ENCODE results near the gene ZNF497. TPM values are rescaled to one million over a fixed set of nuclear protein-coding genes. Genes with fewer than 3 reads are reported as not detected.

Gene ZNF497
- polyA plus RNA-seq, 1 experiment = 0.06 TPM

- TF ChIP-seq CTCF (IDR thresholded peaks at IDR 0.05; ENCODE audit: low read depth, low read length) = 0 out of 2 replicates have a peak, but pooled peaks have one; percentile 19
These were observed 57.3 kb downstream of the ZNF497 start, which contains the start of gene ERVK3-1 for GRCh38 chr19:58305065-58305931. Gene ERVK3-1, plus strand, starts transcription at chr19:58305377. Its CDS starts 6,792 bp downstream, at chr19:58312169.

GRCh38 chr19:58304748-58305064, 57.8 kb downstream of the ZNF497 start:
- Histone ChIP-seq H3K4me3 (ENCODE audit: low read depth, low read length) (peak overlapping the region; percentile 56), H3K27ac (ENCODE audit: low read depth, low read length) (peak overlapping the region; percentile 52), H3K27me3 (ENCODE audit: control insufficient read depth, insufficient read depth, low read length) (no peaks in the 10 kb centered on the region), H3K9me3 (ENCODE audit: control insufficient read depth, insufficient read depth, low read length) (peaks cover 9% of the 10 kb centered on the region)
- ChIA-PET POLR2A (interaction anchor here (0.7 to 1.0 kb wide), 5 partner anchors 21 to 214 kb away, joined by 3 to 4 read pairs (median 3); partner anchors contain the start of genes ZNF497 and ZNF8), CTCF (no interaction called here)
- no peak for TF ChIP-seq CTCF (IDR thresholded peaks at IDR 0.05; ENCODE audit: low read depth, low read length)
- DNase-seq (ENCODE audit: low read depth, low spot score) = no peak

More at GRCh38 chr19:58305065-58305931, 57.3 kb downstream of the ZNF497 start, which contains the start of gene ERVK3-1:
- DNase-seq (ENCODE audit: low read depth, low spot score) = peak; percentile 94
- H3K27ac ChIP-seq (ENCODE audit: low read depth, low read length) = peak within 1 kb of the TSS; percentile 77
- H3K9me3 ChIP-seq (ENCODE audit: control insufficient read depth, insufficient read depth, low read length) = peaks cover 5% of the 10 kb centered on the region
- H3K4me3 ChIP-seq (ENCODE audit: low read depth, low read length) = peak within 1 kb of the TSS; percentile 93
- ChIA-PET POLR2A (interaction anchor here (0.7 to 1.0 kb wide), 5 partner anchors 21 to 213 kb away, joined by 3 to 4 read pairs (median 3); partner anchors contain the start of genes ZNF497 and ZNF8), CTCF (no interaction called here)
- no peaks in the 10 kb centered on the region for H3K27me3 ChIP-seq (ENCODE audit: control insufficient read depth, insufficient read depth, low read length)

Small RNA genes within 50 kb of the gene (small RNA-seq; reads per million reads assigned to genes)
- 0.81 reads per million for gene MIR4754 (ENCODE audit: insufficient read length, low read depth)
- 1.1 reads per million for gene MIR6806 (ENCODE audit: insufficient read length, low read depth)
- gene RNA5SP473 (ENCODE audit: insufficient read length, low read depth) = 15.6 reads per million, percentile 76 among the genes with 10 or more reads in this experiment

Other genes starting within 250 kb of the ZNF497 start
- gene ZNF329, start 212.0 kb downstream of the ZNF497 start, polyA plus RNA-seq (2011; rRNA removed) = 9.5 and 10.2 TPM in 2 replicates
- gene ZNF274, start 179.7 kb downstream of the ZNF497 start, polyA plus RNA-seq (2011; rRNA removed) = 13.0 and 13.2 TPM in 2 replicates
- gene ZNF544, start 133.8 kb downstream of the ZNF497 start, polyA plus RNA-seq (2011; rRNA removed) = 26.4 and 27.5 TPM in 2 replicates
- 3.2 and 3.5 TPM in 2 replicates for gene ZNF8, start 83.8 kb downstream of the ZNF497 start, polyA plus RNA-seq (2011; rRNA removed)
- 41.9 and 44.5 TPM in 2 replicates for gene ERVK3-1, start 57.4 kb downstream of the ZNF497 start, polyA plus RNA-seq (2011; rRNA removed)
- 2.6 and 2.7 TPM in 2 replicates for gene ZSCAN22, start 35.8 kb downstream of the ZNF497 start, polyA plus RNA-seq (2011; rRNA removed)
- gene A1BG, start 9.3 kb downstream of the ZNF497 start, polyA plus RNA-seq (2011; rRNA removed) = 7.5 and 13.2 TPM in 2 replicates
- 0.33 and 0.37 TPM in 2 replicates for gene ZNF837, start 18.3 kb upstream of the ZNF497 start, polyA plus RNA-seq (2011; rRNA removed)
- 1,927 and 2,646 TPM in 2 replicates for gene RPS5, start 24.5 kb upstream of the ZNF497 start, polyA plus RNA-seq (2011; rRNA removed)
- gene RNF225, start 32.9 kb upstream of the ZNF497 start, polyA plus RNA-seq (2011; rRNA removed) = not detected in 2 replicates
- 11.9 and 14.3 TPM in 2 replicates for gene ZNF584, start 45.9 kb upstream of the ZNF497 start, polyA plus RNA-seq (2011; rRNA removed)
- 4.6 and 4.8 TPM in 2 replicates for gene ZNF132, start 77.4 kb upstream of the ZNF497 start, polyA plus RNA-seq (2011; rRNA removed)
- 1.8 and 2.3 TPM in 2 replicates for gene ZNF324B, start 88.9 kb upstream of the ZNF497 start, polyA plus RNA-seq (2011; rRNA removed)
- gene ZNF324, start 104.3 kb upstream of the ZNF497 start, polyA plus RNA-seq (2011; rRNA removed) = 4.4 and 4.6 TPM in 2 replicates
- 3.7 and 5.2 TPM in 2 replicates for gene ZNF446, start 113.6 kb upstream of the ZNF497 start, polyA plus RNA-seq (2011; rRNA removed)
- gene SLC27A5, start 149.2 kb upstream of the ZNF497 start, polyA plus RNA-seq (2011; rRNA removed) = 7.4 and 9.8 TPM in 2 replicates
- 4.2 and 6.8 TPM in 2 replicates for gene ZBTB45, start 157.1 kb upstream of the ZNF497 start, polyA plus RNA-seq (2011; rRNA removed)
- 313 and 413 TPM in 2 replicates for gene TRIM28, start 181.3 kb upstream of the ZNF497 start, polyA plus RNA-seq (2011; rRNA removed)
- 173 and 181 TPM in 2 replicates for gene CHMP2A, start 192.4 kb upstream of the ZNF497 start, polyA plus RNA-seq (2011; rRNA removed)
- 82.5 and 85.1 TPM in 2 replicates for gene UBE2M, start 195.9 kb upstream of the ZNF497 start, polyA plus RNA-seq (2011; rRNA removed)
- gene MZF1, start 210.6 kb upstream of the ZNF497 start, polyA plus RNA-seq (2011; rRNA removed) = 5.5 and 6.2 TPM in 2 replicates

All from AG04450 (cell line).